Activated T-cell treated with anti-CD3 and anti-CD28 coated beads for 1 hour (primary cell): Measurements from ENCODE around the gene LIMS3.
"Not testable (repeated sequence)": the region's sequence is repeated elsewhere in the genome, so short reads cannot be mapped to it uniquely, and the experiment has no call there.

ENCODE experiments used
- DNase-seq: peaks from one replicate; pipeline ENCODE4 v3.0.0-alpha.2; 2020; ENCODE audit warnings: low read depth

LIMS3 gene, protein sequence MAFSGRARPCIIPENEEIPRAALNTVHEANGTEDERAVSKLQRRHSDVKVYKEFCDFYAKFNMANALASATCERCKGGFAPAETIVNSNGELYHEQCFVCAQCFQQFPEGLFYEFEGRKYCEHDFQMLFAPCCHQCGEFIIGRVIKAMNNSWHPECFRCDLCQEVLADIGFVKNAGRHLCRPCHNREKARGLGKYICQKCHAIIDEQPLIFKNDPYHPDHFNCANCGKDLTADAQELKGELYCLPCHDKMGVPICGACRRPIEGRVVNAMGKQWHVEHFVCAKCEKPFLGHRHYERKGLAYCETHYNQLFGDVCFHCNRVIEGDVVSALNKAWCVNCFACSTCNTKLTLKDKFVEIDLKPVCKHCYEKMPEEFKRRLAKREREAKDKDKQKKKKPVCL

DNA sequence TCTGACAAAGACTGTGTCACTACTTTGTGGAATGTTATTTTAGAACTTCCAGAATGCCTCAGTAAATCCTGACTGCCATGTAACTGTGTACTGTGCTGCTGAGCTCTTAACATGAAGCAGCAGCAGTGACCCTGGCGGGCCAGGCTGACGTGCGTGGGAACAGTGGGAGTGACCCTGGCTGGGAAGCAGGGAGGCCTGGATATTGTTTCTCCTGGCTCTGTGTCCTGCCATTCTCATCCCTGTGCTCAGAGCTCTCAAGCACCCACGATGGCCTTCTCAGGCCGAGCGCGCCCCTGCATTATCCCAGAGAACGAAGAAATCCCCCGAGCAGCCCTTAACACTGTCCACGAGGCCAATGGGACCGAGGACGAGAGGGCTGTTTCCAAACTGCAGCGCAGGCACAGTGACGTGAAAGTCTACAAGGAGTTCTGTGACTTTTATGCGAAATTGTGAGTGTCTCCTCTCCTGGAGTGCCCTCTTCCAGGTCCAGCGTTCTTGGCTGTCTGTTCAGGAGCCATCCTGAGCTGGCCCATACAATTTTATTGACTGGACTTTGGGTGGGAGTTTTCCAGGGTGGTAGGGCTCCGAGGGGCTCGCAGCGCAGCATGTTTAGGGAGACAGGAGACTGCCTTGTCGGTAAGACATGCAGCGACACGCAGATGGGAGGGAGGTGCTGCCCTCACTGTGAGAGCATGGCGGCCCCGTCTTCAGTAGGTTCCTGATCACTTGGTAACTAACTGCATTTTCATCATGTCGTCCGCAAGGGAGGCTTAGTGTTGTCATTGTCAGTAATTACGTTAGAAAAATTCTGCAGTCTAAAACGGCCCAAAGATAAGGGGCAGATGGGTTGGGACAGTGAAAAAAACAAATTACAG lies at the start of gene LIMS3:
TSS of gene LIMS3 (plus strand) at position 227 of the 875 bp plus-strand sequence. CDS start at position 268, 41 bp downstream.
- DNase-seq = not testable (repeated sequence)

DNA sequence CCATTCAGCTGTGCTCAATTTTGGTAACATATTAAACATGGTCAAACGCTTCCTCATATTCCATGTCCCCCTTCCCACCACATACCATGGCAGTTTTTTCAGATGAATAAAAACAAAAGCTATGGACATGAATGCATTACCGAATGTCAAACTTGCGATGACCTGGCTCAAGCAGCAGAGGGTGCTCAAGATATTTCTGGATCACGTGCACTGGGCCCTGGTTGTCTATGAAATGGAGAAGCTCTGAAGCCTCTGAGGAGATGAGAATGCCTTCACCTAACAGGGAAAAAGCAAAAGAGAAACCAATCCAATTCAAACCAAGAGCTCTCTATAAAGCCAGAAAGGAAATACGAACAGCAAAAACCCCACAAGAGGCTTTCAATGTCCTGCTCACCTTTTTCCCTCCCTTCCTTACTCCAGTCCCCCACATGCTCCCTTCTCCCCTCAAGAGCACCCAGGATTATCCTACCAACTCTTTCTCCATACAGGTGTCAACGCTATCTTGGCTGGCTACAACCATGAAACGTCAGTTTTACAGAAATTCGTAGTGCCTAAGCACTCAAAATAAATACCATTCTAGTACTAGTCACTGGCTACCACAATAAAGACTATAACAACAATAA lies 27.2 kb upstream of the LIMS3 start:
- DNase-seq = not testable (repeated sequence)

DNA sequence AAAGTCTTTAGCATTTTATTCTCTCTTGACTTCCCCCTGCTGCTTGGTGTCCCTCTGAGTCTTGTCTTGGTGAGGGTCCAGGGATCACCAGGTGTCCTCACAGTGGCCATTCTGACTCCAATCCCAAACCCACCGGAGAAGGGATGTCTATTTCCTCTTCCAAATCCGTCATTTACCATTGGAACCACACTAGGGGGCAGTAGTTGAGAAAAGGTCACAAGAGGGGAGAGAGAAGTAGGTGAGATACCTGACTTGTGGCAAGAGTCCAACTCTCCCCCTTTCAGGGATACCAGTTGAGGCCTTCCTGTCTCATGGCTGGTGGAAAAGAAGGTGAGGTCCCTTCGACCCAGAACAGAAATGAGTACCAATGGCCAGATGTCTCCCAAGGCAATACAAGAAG lies 21.9 kb upstream of the LIMS3 start:
- DNase-seq = not testable (repeated sequence)

DNA sequence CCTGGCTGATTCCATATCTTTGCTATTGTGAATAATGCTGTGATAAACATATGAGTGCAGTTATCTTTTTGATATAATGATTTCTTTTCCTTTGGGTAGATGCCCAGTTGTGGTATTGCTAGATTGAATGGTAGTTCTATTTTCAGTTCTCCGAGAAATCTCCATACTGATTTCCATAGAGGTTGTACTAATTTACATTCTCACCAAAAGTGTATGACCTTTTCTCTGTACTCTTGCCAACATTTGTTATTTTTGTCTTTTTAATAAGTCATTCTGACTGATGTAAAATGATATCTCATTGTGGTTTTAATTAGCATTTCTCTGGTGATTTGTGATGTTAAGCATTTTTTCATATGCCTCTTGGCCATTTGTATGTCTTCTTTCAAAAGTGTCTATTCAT lies 16.4 kb upstream of the LIMS3 start:
- DNase-seq = not testable (repeated sequence)

DNA sequence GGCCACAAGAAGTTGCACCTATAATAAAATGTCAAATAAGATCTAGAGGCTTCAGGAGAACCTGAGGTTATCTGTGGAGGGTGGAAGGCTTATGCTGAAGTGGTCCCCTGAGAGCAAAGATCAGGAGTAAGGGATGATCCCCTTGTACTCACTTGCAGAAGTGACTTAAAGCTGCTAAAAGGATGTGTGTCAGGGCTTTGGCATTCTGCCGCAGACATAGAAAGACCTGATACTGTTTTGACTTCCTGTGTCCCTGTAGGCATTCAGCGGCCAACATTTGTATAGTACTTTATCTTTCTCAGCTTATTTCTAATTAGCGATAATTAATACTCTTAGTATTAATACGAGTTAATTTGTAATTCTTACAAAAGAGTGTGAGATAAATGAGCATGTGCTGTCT lies 10.1 kb upstream of the LIMS3 start:
- DNase-seq = not testable (repeated sequence)

DNA sequence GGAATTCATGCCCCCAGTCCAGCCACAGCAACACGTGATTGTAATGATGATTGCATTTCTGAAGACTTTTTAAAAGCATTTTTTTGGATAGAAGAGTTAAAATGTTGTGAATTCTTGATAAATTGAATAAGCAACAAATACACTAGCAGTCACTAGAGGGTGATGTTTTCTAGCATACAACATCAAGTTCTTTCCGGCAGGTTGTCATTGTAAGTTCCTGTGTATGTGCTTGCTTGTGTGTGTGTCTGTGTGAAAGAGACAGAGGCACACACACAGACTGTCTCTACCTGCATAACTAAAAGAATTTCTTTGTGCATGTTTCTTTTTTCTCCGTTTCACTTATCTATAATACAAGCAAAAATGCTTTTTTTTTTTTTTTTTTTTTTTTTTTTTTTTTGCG lies 8.6 kb upstream of the LIMS3 start:
- not testable (repeated sequence) for DNase-seq

DNA sequence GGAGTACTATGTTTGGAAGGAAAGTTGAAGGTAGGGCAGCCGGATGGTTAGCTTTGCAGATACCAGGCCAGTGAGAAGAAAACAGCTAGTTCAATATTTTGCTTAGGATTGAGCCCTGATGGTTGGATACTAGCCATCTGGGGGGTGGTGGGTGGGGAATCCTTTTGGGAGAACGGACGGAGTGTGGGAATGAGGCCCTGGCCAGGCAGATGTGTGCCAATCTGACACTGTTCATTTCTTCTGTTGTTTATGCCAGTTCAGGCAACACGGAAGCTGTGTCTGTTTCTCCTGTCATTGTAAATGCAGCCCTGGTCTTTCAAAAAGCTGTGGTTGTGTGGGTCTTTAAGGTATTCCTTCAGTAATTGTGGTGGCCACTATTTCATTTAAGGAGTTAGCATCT lies 7.5 kb upstream of the LIMS3 start:
- DNase-seq = not testable (repeated sequence)

DNA sequence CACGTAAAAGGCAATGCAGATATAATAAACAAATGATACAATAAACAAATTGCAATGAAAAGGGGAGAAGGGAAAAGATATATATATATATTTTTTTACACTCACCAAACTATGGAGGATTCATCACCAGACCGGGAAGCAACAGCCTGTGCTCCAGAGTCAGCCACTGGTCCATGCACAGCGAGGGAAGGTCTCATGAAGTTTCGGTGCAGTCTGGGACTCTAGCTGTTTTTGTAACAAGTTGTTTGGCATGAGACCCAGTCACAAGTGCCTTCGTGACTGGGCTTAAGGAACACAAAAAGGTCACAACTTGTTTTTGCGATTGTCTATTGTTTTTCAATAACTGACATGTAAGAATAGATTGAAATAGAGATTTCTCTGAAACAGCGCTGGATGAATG lies 4.8 kb upstream of the LIMS3 start:
- DNase-seq = not testable (repeated sequence)

DNA sequence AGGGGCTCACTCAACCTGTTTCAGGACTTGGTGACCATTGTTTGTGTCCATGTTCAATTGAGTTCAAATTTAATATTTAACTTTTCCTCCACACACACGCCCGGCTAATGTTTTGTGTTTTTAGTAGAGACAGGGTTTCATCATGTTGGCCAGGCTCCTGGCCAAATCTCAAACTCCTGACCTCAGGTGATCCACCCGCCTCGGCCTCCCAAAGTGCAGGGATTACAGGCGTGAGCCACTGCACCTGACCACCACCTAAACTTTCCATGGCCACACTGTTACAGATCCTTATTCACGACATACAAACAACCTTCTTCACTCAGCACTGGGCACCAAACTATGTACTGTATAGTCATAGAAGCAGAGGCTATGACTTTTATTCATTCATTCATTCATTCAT lies 4.3 kb upstream of the LIMS3 start:
- not testable (repeated sequence) for DNase-seq

DNA sequence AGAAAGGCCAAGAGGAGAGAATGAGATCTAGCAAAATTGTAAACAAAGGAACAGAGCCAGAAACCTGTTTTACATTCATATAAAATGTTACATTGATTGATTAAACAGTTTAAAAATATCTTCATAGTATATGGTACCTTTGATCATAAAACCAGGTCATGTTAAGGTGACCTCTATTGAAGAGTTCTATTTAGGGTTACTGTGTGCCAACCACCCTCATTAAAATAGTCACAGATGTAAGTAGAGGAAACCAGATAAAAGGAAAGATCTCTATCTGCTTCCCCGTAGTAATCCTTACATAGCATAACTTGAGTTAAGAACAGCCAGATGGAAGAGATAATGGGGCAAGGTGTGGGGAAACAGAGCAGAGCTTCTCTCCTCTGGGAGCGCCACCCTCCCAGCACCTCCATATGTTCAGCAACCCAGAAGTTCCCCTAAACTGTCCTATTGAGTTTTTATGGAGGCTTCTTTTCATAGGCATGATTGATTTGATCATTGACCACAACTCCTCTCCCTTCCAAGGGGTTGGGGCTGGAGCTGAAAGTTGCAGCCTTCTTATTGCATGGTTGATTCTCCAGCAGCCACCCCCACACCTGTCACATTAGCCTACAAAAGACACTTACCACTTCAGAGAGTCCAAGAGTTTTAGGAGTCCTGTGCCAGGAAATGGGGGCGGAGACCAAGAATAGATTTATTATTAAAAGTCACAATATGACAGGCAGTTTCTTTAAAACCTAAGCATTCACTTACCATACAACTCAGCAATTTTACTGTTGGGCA lies 3.2 kb upstream of the LIMS3 start:
- DNase-seq = not testable (repeated sequence)

DNA sequence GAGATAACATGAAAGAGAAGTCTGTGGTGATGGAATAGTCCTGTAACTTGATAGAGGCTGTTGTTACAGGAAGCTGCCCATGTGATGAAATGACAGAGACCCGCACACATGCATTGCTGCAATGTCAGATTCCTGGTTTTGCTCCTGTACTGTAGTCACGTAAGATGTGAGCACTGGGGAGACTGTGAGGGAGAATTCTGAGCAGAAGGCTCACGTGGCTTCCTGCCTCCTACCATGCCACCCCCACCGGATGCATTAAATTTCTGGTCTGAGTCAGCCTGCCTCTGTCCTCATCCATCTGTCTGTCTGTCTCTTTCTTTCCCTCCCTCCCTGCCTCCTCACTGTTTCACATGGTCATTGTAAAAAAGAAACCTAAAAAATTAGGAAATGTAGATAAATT lies 2.3 kb upstream of the LIMS3 start:
- DNase-seq = not testable (repeated sequence)

DNA sequence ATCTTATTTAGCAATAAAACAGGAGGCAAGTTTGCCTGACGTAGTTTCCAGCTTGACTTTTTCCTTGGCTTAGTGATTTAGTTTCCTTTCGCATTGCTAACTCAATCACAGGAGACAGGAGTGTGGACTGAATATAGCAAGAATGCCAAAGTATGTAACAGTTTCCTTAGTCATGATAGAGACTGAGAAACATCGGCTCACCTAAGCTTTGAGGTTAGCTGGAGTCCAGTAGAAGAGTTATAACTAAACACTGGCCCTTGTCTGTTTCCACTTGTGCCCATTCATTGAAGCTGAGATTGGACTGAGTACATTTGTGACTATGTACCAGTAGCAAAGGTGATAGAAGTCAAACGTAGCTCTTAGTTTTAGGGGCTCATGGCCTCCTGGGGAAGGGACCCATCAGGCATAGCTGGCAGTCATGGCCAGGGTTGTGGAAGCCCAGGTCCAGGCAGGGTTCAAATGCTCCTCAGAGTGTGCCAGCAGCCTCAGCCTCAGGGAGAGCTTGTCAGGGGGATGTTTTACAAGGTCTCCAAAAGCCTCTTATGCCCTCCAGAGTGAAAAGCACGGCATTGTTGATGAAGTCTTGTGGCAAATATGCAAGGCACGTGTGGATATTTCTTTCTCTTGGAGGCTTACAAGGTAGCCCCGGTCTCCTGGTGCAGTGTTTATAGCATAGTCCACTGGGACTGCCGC lies 573 bp upstream of the LIMS3 start:
- DNase-seq = not testable (repeated sequence)

DNA sequence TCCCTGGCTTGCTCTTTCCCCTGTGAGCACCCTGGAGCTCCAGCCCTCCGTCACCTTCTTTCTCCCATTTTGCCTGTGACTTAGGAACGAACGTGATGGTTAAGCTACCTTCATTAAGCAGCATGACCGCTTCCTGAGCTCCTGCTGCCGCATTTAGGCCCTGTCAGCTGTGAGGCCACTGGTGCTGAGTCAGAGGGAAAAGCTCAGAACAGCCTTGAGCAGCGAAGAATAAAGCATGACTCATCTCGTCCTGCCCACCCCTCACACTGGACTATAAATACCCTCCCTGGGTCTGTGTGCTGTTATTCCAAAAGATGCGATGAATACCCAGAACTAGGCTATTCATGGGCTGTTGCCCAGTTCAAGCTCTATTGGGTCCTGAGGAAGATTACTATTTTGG lies 7.3 kb downstream of the LIMS3 start:
- not testable (repeated sequence) for DNase-seq

DNA sequence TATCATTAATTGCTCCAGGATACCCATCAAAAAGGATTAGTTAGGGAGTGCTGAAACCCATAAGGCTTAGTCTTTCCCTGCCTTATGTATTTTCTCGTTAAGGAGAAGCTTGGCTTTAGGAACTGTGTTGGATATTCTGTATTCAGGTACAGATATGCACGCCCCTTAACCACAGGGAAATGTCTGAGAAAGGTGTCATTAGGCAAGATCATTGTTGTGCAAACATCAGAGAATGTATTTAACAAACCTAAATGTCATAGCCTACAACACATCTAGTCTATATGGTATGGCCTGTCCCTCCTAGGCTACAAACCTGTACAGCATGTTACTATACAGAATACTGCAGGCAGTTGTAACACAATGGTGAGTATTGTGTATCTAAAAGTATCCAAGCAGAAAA lies 10.1 kb downstream of the LIMS3 start:
- not testable (repeated sequence) for DNase-seq

DNA sequence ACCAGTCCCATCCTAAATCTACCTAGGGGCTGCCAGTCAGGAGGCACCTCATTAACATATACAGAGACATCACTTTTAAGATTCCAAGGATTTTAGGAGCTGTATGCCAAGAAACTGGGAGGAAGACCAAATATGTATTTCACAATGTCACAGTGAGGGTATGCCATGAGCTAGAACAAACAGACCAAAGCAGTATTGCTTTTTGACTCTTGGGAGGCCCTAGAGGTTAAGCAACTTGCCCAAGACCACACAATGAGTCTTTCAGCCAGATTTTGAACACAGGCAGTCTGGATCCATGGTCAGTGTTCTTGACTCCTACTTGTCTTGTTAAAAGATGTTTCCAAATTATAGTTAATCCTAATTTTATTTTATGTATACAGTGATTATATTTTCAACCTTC lies 12.3 kb downstream of the LIMS3 start:
- DNase-seq = not testable (repeated sequence)

DNA sequence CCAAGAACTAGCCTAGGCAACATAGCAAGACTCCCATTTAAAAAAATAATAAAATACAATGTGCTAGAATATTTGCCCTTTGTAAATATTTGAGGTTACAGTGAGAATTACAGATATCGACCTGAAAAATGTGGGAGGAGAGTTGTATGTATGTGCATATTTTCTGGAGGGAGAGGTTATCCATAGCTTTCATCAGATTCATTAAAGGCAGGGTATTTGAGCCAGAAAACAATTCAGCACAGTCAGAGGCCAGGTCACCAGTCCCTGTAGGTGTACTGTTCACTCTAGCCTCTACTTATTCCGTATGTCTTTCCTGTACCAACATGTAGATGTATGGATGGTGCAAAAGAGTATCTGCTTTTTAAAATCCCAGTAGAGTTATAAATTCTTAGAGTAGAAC lies 15.4 kb downstream of the LIMS3 start:
- not testable (repeated sequence) for DNase-seq

DNA sequence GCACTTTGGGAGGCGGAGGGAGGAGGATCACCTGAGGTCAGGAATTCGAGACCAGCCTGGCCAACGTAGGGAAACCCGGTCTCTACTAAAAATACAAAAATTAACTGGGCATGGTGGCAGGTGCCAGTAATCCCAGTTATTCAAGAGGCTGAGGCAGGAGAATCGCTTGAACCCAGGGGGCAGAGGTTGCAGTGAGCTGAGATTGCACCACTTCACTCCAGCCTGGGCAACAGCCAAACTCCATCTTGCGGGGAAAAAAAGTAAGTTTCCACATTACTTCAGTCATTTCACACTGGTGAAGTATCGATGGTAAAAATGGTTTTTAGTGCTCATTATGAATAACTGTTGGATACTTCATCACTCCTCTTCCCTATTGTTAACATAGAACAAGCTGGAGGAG lies 16.1 kb downstream of the LIMS3 start:
- DNase-seq = not testable (repeated sequence)

DNA sequence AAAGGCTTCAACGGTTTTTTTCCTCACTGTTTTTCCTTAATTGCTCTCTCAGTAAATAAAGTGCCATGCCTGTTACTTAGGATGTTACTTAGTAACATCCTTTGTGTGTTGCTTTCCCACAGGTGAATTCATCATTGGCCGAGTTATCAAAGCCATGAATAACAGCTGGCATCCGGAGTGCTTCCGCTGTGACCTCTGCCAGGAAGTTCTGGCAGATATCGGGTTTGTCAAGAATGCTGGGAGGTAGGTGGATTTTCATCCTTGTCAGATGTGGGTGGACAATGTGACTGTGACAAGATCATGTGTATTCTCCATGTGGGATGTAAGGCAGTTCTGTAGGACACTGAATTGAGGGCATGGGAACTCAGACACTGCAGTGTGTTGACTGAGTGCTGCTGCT lies 17.3 kb downstream of the LIMS3 start:
- DNase-seq = not testable (repeated sequence)

DNA sequence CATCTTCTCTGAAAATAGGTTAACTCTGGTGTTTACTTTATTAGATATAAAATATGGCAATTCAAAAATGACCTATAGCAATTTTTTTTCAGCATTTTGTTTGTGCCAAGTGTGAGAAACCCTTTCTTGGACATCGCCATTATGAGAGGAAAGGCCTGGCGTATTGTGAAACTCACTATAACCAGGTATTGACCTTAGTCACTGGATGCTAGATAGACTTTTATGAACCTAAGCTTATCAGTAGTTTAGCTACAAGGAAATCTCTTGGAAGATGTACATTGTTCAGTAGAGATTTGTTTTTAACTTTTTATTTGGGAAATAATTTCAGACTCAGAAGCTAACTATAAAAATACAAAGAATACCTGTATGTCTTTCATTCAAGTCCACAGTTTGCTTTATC lies 21.7 kb downstream of the LIMS3 start:
- not testable (repeated sequence) for DNase-seq

DNA sequence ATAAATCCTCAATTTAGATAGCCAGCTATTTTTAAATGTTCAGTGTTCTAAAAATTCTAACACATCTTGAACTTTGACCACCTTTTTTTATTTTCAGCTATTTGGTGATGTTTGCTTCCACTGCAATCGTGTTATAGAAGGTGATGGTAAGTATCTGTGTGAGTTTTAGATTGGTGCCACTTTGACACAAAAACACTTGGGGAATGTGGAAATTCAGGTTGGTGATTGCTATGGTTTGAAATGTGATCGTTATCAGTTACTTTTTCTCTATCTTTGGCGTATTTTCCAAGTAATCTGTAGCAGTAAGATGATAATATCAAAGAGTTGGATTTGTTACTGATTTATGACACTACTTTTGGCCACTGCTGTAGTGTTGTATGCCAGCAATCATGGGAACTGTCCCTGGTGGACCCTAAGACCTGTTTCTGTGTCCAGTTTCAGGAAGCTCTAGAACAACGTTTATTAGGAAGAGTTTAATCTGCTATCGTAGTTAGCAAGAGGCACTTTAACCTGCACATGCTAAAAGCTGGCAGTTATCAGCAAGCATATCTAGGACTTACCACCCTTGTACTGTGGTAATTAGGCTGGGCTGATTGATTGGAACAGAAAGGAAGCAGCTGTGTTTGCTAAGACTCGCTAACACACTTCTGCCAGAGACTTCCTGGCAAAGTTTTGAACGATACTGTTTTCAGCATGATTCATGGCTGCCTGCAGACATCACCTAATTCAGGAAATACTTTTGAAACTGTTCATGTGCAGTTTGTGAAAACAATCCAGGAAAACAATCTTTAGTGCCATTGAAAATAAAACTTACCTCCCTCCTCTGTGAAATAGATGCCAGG lies 23.3 kb downstream of the LIMS3 start:
- not testable (repeated sequence) for DNase-seq
